NB4 (cell line): Measurements from ENCODE around the gene YKT6.

ENCODE experiments used
- DNase-seq: peaks from one replicate; pipeline ENCODE4 v3.0.0; 2010; ENCODE audit warnings: low read depth
- H3K4me3 ChIP-seq: one replicate; pipeline ENCODE4 v1.5.1; 2011; ENCODE audit warnings: mild to moderate bottlenecking, low read depth, low read length, moderate library complexity
- MYC ChIP-seq: IDR thresholded peaks from 2 replicates; pipeline ENCODE4 v1.6.1; 2011; ENCODE audit warnings: low read depth, low read length
- POLR2A ChIP-seq: IDR thresholded peaks from 2 replicates; pipeline ENCODE4 v1.6.1; 2011; ENCODE audit warnings: mild to moderate bottlenecking; ENCODE audit not compliant: insufficient read length; ENCODE audit errors: extremely low read depth
- TF ChIP-seq, protein P1 (sequence below): IDR thresholded peaks from 2 replicates; pipeline ENCODE4 v1.6.1; 2011; ENCODE audit warnings: low read depth, low read length
- TF ChIP-seq, protein P2 (sequence below): IDR thresholded peaks from one replicate; pipeline ENCODE4 v1.5.1; 2012; ENCODE audit warnings: low read depth, low read length

The YKT6 gene

DNA sequence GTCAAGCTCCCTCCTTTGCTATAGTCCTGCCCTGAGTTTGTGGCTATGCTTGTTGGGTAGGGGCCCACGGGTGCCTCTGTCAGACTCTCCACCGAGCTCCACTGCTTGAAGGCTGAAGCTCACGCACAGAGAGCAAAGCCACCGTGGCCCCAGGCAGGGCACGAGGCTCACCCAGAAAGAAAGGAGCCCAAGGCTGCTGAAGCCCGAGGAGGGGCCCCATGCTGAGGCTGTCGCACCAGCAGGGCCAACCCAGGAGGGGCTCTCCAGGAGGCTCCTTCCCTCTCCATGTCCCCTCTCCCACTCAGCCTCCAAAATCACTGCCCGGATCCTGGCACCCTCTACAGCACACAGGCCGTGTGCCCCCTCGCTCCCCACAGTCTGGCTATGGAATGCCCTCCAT is 50.5 kb downstream of the YKT6 start:
- DNase-seq: no peak
- TF ChIP-seq MYC: no peak
- no peak for TF ChIP-seq POLR2A
- TF ChIP-seq, protein P1, sequence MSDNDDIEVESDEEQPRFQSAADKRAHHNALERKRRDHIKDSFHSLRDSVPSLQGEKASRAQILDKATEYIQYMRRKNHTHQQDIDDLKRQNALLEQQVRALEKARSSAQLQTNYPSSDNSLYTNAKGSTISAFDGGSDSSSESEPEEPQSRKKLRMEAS: no peak
- TF ChIP-seq, protein P2, sequence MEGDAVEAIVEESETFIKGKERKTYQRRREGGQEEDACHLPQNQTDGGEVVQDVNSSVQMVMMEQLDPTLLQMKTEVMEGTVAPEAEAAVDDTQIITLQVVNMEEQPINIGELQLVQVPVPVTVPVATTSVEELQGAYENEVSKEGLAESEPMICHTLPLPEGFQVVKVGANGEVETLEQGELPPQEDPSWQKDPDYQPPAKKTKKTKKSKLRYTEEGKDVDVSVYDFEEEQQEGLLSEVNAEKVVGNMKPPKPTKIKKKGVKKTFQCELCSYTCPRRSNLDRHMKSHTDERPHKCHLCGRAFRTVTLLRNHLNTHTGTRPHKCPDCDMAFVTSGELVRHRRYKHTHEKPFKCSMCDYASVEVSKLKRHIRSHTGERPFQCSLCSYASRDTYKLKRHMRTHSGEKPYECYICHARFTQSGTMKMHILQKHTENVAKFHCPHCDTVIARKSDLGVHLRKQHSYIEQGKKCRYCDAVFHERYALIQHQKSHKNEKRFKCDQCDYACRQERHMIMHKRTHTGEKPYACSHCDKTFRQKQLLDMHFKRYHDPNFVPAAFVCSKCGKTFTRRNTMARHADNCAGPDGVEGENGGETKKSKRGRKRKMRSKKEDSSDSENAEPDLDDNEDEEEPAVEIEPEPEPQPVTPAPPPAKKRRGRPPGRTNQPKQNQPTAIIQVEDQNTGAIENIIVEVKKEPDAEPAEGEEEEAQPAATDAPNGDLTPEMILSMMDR: no peak
- H3K4me3 ChIP-seq: no peak overlapping the region

DNA sequence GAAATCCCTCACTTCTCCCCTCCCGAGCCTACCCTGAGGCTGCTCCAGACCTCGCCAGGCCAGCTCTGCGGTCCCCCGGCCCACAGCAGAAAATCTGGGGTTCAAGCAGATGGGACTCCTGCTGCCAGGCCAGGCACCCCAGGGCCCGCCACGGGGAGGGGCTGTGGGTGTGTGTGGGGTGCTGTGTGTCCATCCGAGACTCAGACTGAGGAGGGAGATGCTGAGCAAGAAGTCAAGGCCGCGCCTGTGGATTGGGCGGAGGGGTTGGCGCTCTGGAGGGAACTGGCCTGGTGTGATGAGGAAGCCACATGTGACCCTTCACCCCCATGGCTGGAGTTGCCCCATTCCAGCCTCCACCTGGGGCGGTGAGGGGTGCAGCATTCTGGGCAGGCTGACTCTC is 51.1 kb downstream of the YKT6 start:
- TF ChIP-seq, protein P2: no peak
- TF ChIP-seq, protein P1: no peak
- no peak for TF ChIP-seq POLR2A
- no peak for TF ChIP-seq MYC
- no peak overlapping the region for H3K4me3 ChIP-seq
- no peak for DNase-seq

- DNase-seq: no peak
- H3K4me3 ChIP-seq: no peak overlapping the region
- TF ChIP-seq, protein P2: no peak
- TF ChIP-seq POLR2A (no peak), MYC (no peak)
- TF ChIP-seq, protein P1: no peak
These were observed 55.7 kb downstream of the YKT6 start for GRCh38 chr7:44256459-44256858.

- no peak overlapping the region for H3K4me3 ChIP-seq
- no peak for DNase-seq
- TF ChIP-seq, protein P1: peak; percentile 28; the same call in 1 of the 2 replicates
- no peak for TF ChIP-seq POLR2A
- TF ChIP-seq MYC: no peak
- TF ChIP-seq, protein P2: no peak
These were observed 56.4 kb downstream of the YKT6 start for GRCh38 chr7:44257213-44257612.

- TF ChIP-seq, protein P2: no peak
- TF ChIP-seq MYC (peak; percentile 59), POLR2A (no peak)
- TF ChIP-seq, protein P1: peak; percentile 81
- peak; percentile 90 for DNase-seq
- H3K4me3 ChIP-seq: no peak overlapping the region
These were observed 57.0 kb downstream of the YKT6 start for GRCh38 chr7:44257618-44258422.
